Ovary (tissue), 9 donors: ENCODE results near the gene HOMER1. TPM values are rescaled to one million over a fixed set of nuclear protein-coding genes. Genes with fewer than 3 reads are reported as not detected.

ENCODE experiments used
- DNase-seq, 5 donors: peaks; one replicate each; pipeline ENCODE4 v3.0.0-alpha.2; 2019 to 2020
- H3K27ac ChIP-seq, 2 donors: fragments of 200-600 bp; one replicate each; pipeline versions ENCODE4 v1.5.1 to v1.8.0; 2019 to 2022
- H3K27me3 ChIP-seq: fragments of 200-600 bp; one replicate; pipeline ENCODE4 v1.8.0; 2022
- H3K36me3 ChIP-seq: fragments of 200-600 bp; sonication (generic); one replicate; pipeline ENCODE4 v1.5.1; 2019
- H3K4me1 ChIP-seq: one replicate; pipeline ENCODE4 v1.8.1; 2013; ENCODE audit warnings: mild to moderate bottlenecking, moderate library complexity; ENCODE audit not compliant: insufficient read depth
- H3K4me3 ChIP-seq: fragments of 200-600 bp; sonication (generic); one replicate; pipeline ENCODE4 v1.5.1; 2017
- H3K9me3 ChIP-seq, 2 donors: fragments of 200-600 bp in 1 of 2; sonication (generic) in 1 of 2; one replicate each; pipeline versions ENCODE4 v1.5.1 to v1.8.1; 2013 to 2019; ENCODE audit warnings: mild to moderate bottlenecking in 1 of 2, moderate library complexity in 1 of 2
- CTCF ChIP-seq, 3 donors: fragments of 450-650 bp in 2 of 3; fragments of 200-600 bp in 1 of 3; IDR thresholded peaks; one replicate each; pipeline versions ENCODE4 v1.5.1 to v1.8.0; 2016 to 2022; ENCODE audit warnings: antibody characterized with exemption in 3 of 3, mild to moderate bottlenecking in 1 of 3
- EP300 ChIP-seq: sonication (generic); formaldehyde crosslinking; IDR thresholded peaks from one replicate; pipeline ENCODE4 v1.6.1; 2017; ENCODE audit warnings: antibody characterized with exemption
- POLR2A ChIP-seq: fragments of 450-650 bp; IDR thresholded peaks from one replicate; pipeline ENCODE4 v1.6.1; 2017; ENCODE audit warnings: antibody characterized with exemption, mild to moderate bottlenecking, moderate library complexity
- WGBS, 3 donors: extraction: QIAGEN DNeasy Blood & Tissue Kit in 1 of 3; methylation state at CpG; one replicate each; pipeline versions ENCODE4 v1.1.5 to v1.1.7; 2013 to 2017; 5-methylcytosine and 5-hydroxymethylcytosine counted together
- intact Hi-C, 4 donors: fragments of 100-400 bp; cut with DNase I; formaldehyde crosslinking; loops; one replicate each; pipeline versions ENCODE4 v1.11.0 to v1.15.1; 2022 to 2023
- polyA plus RNA-seq, 2 donors: library from polyadenylated mRNA; stranded (reverse); fragments of 200-250 nt in 1 of 2; fragments of 350-450 nt in 1 of 2; fragmentation: Illumina TruSeq in 1 of 2; extraction: RNeasy Lipid Tissue Mini Kit (QIAGEN cat#74804) in 1 of 2; gene quantifications; one replicate each; pipeline ENCODE4 v1.2.3, GENCODE V29; 2013 to 2014
- total RNA-seq, 7 donors: library from RNA; depleted of rRNA in 2 of 7; stranded (reverse); fragments of >200 nt in 2 of 7; fragmentation: NEBNext Ultra II Directional in 3 of 7; extraction: Animal tissue kit (Norgen Biotek cat#: 25700) in 3 of 7; gene quantifications; one replicate each; pipeline versions ENCODE4 v1.1.0 to v1.2.4, GENCODE V29; 2016 to 2023
- donor health status: DM: no; HTN: no; CAD: no; lungs with moderate emphysema.
- donor health status: DM: no; HTN: no; CAD: no.
- donor health status: Bipolar disorder and iron deficiency.
- donor health status: DM: yes; HTN: yes; CAD: no.
- donor health status: DM: no; HTN: no; CAD: no.
- donor health status: DM: yes; HTN: yes; CAD: no.

HOMER1 gene
- total and polyA plus RNA-seq, 9 donors = 1.8 to 37.8 (median 10.9) TPM

GRCh38 chr5:79490323-79490936 is 23.5 kb downstream of the HOMER1 start:
- Histone ChIP-seq H3K36me3 (no peaks in the 10 kb centered on the region), H3K9me3 (no peaks in the 10 kb centered on the region), H3K4me1 (no peaks in the 10 kb centered on the region), H3K27ac (no peak overlapping the region), H3K4me3 (no peak overlapping the region), H3K27me3 (no peaks in the 10 kb centered on the region)
- TF ChIP-seq CTCF (IDR thresholded peaks at IDR 0.05) (no peak), EP300 (no peak), POLR2A (no peak)
- intact Hi-C loops = no loop called here
- no peak for DNase-seq

GRCh38 chr5:79489773-79490172 is 24.2 kb downstream of the HOMER1 start:
- Histone ChIP-seq H3K36me3 (no peaks in the 10 kb centered on the region), H3K9me3 (no peaks in the 10 kb centered on the region), H3K4me1 (no peaks in the 10 kb centered on the region), H3K27me3 (no peaks in the 10 kb centered on the region), H3K4me3 (no peak overlapping the region), H3K27ac (no peak overlapping the region)
- intact Hi-C loops = no loop called here
- WGBS, 3 donors = 91 to 98% (median 93%) methylated on average over 1 of the region's 1 CpG
- DNase-seq = no peak
- TF ChIP-seq POLR2A (no peak), EP300 (no peak), CTCF (IDR thresholded peaks at IDR 0.05) (no peak)

- TF ChIP-seq EP300 (no peak), POLR2A (no peak), CTCF (IDR thresholded peaks at IDR 0.05) (no peak)
- Histone ChIP-seq H3K9me3 (no peaks in the 10 kb centered on the region), H3K27ac (no peak overlapping the region), H3K27me3 (no peaks in the 10 kb centered on the region), H3K4me1 (no peaks in the 10 kb centered on the region), H3K36me3 (no peaks in the 10 kb centered on the region), H3K4me3 (no peak overlapping the region)
- no peak for DNase-seq
- intact Hi-C loops = no loop called here
Measured at GRCh38 chr5:79488775-79489174, 25.2 kb downstream of the HOMER1 start.

- TF ChIP-seq EP300 (no peak), POLR2A (no peak), CTCF (IDR thresholded peaks at IDR 0.05) (no peak)
- intact Hi-C loops = no loop called here
- H3K4me3 ChIP-seq = no peak overlapping the region
- WGBS, 3 donors = 68 to 83% (median 78%) methylated on average over 3 of the region's 3 CpGs
- H3K4me1 ChIP-seq = no peaks in the 10 kb centered on the region
- H3K27me3 ChIP-seq = no peaks in the 10 kb centered on the region
- H3K9me3 ChIP-seq = no peaks in the 10 kb centered on the region
- H3K27ac ChIP-seq = no peak overlapping the region
- no peaks in the 10 kb centered on the region for H3K36me3 ChIP-seq
- no peak for DNase-seq
Measured at GRCh38 chr5:79488058-79488457, 25.9 kb downstream of the HOMER1 start.
